ENCODE measurements around the gene PTGR3.

DNA sequence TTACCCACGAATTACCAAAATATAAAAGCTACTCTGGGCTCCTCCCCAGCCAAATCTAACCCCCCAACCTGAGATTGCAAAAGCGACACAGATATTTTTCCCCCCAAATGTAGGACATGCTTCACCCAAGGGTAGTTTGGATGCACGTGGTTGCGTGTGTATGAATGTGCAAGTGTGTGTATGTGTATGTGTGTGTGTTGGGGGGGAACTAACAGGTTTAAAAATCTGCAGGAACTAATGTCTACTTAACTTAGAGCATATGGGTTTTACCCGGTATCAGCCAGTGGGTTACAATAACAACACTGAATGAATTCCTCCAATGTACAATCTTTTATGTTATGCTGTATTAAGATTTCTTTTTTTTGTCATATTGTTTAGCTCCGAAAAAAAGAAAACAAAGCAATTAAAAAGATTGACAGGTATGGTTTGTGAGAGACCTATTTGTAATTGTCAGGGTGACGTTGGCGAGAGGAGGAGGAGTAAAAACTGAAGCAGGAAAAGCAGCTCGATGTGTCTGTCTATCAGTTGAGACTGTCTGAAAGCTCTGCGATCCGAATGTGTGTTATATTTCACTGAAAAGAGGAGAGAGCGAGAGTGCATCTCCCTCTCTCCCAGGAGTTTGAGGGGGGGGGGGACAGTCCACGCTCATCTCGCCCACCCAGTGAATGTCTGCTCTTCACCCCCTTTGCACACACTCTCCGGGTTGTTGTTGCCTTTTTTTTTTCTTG lies 1.5 kb upstream of the PTGR3 start, which contains the start of gene TSHZ1:
- TF ChIP-seq, protein P1, sequence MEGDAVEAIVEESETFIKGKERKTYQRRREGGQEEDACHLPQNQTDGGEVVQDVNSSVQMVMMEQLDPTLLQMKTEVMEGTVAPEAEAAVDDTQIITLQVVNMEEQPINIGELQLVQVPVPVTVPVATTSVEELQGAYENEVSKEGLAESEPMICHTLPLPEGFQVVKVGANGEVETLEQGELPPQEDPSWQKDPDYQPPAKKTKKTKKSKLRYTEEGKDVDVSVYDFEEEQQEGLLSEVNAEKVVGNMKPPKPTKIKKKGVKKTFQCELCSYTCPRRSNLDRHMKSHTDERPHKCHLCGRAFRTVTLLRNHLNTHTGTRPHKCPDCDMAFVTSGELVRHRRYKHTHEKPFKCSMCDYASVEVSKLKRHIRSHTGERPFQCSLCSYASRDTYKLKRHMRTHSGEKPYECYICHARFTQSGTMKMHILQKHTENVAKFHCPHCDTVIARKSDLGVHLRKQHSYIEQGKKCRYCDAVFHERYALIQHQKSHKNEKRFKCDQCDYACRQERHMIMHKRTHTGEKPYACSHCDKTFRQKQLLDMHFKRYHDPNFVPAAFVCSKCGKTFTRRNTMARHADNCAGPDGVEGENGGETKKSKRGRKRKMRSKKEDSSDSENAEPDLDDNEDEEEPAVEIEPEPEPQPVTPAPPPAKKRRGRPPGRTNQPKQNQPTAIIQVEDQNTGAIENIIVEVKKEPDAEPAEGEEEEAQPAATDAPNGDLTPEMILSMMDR (IDR thresholded peaks at IDR 0.05; ENCODE audit: poor library complexity) = no peak
- TF ChIP-seq EZH2 (IDR thresholded peaks at IDR 0.05; ENCODE audit: borderline replicate concordance) = no peak

All from hepatocyte (in vitro differentiated cells).